ENCODE results near the gene SFTPA1.

SFTPA1 gene

DNA sequence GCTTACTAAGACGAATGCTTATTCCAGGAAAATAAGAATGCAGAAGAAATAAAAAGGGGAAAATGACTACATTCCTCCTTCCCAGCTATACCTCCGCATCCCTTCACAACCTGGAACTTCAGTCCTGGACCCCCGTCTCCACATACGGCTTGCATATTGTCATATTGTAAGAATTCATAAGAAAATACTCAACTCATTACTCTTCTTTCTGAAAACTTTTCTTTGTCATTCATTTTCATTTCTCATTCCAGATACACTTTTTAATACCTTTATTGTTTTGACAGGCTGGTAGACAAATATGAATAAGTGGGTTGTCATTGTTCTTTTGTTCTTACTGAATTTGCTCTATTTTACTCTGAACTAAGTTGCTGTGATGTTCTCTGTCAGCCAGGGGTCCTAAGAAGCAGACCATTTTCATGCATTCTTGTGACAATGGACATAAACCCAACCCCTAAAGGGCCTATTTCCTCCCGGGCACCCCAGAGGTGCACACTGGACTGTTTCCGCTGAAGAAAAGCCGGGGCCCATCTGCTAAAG lies 27.2 kb upstream of the SFTPA1 start:
- no peak overlapping the region for H4K91ac ChIP-seq (ENCODE audit: low read depth, low read length)
- H3K4me2 ChIP-seq (ENCODE audit: low read length): no peak overlapping the region
- no peaks in the 10 kb centered on the region for H3K27me3 ChIP-seq (ENCODE audit: insufficient read depth, low read length)
- H3K4me1 ChIP-seq (ENCODE audit: control insufficient read depth in 1 of 2, insufficient read depth in 2 of 2, low read length in 2 of 2): no peaks in the 10 kb centered on the region
- H4K8ac ChIP-seq (ENCODE audit: low read depth, low read length): no peak overlapping the region
- WGBS (ENCODE audit: extremely low coverage, insufficient coverage, insufficient read length): no CpG with 5 or more reads among the region's 7 CpGs
- H3K9ac ChIP-seq (ENCODE audit: low read length): no peak overlapping the region
- H3K36me3 ChIP-seq (ENCODE audit: control insufficient read depth in 1 of 2, insufficient read depth in 2 of 2, low read length in 2 of 2): no peaks in the 10 kb centered on the region
- H3K4me3 ChIP-seq (ENCODE audit: low read depth, low read length): no peak overlapping the region
- H2BK120ac ChIP-seq (ENCODE audit: insufficient read depth, low read length, poor library complexity): no peak overlapping the region
- H2BK5ac ChIP-seq (ENCODE audit: low read depth, low read length, poor library complexity): no peak overlapping the region
- no peak overlapping the region for H3K18ac ChIP-seq (ENCODE audit: low read length)
- H3K23ac ChIP-seq (ENCODE audit: low read length): no peak overlapping the region
- no peak overlapping the region for H3K14ac ChIP-seq (ENCODE audit: low read length)
- no peak overlapping the region for H3K27ac ChIP-seq (ENCODE audit: low read depth, low read length)
- no peaks in the 10 kb centered on the region for H3K9me3 ChIP-seq (ENCODE audit: insufficient read depth, low read depth, low read length)
- no peak overlapping the region for H2BK12ac ChIP-seq (ENCODE audit: low read length)
- H3K79me2 ChIP-seq (ENCODE audit: control insufficient read depth, insufficient read depth, low read length, poor library complexity): no peaks in the 10 kb centered on the region
- H3K79me1 ChIP-seq (ENCODE audit: low read length): no peaks in the 10 kb centered on the region
- DNase-seq: no peak
- no peak overlapping the region for H4K12ac ChIP-seq (ENCODE audit: low read depth, low read length)
- no peak overlapping the region for H2AK5ac ChIP-seq (ENCODE audit: low read length)
- H2AFZ ChIP-seq (ENCODE audit: insufficient read depth, low read length, poor library complexity): no peak overlapping the region
- H3K4ac ChIP-seq (ENCODE audit: low read depth, low read length): no peak overlapping the region

GRCh38 chr10:79585870-79586527 lies 24.7 kb upstream of the SFTPA1 start:
- no peaks in the 10 kb centered on the region for H3K36me3 ChIP-seq (ENCODE audit: control insufficient read depth in 1 of 2, insufficient read depth in 2 of 2, low read length in 2 of 2)
- H3K4me1 ChIP-seq (ENCODE audit: control insufficient read depth in 1 of 2, insufficient read depth in 2 of 2, low read length in 2 of 2): no peaks in the 10 kb centered on the region
- H3K27ac ChIP-seq (ENCODE audit: low read depth, low read length): no peak overlapping the region
- no peak overlapping the region for H3K14ac ChIP-seq (ENCODE audit: low read length)
- H3K9me3 ChIP-seq (ENCODE audit: insufficient read depth, low read depth, low read length): no peaks in the 10 kb centered on the region
- H3K79me2 ChIP-seq (ENCODE audit: control insufficient read depth, insufficient read depth, low read length, poor library complexity): no peaks in the 10 kb centered on the region
- H2BK12ac ChIP-seq (ENCODE audit: low read length): no peak overlapping the region
- no peaks in the 10 kb centered on the region for H3K27me3 ChIP-seq (ENCODE audit: insufficient read depth, low read length)
- H3K23ac ChIP-seq (ENCODE audit: low read length): no peak overlapping the region
- no peak overlapping the region for H2BK5ac ChIP-seq (ENCODE audit: low read depth, low read length, poor library complexity)
- WGBS (ENCODE audit: extremely low coverage, insufficient coverage, insufficient read length): no CpG with 5 or more reads among the region's 11 CpGs
- H3K9ac ChIP-seq (ENCODE audit: low read length): no peak overlapping the region
- H3K79me1 ChIP-seq (ENCODE audit: low read length): no peaks in the 10 kb centered on the region
- H4K91ac ChIP-seq (ENCODE audit: low read depth, low read length): no peak overlapping the region
- H4K8ac ChIP-seq (ENCODE audit: low read depth, low read length): no peak overlapping the region
- H3K4me3 ChIP-seq (ENCODE audit: low read depth, low read length): no peak overlapping the region
- H3K4ac ChIP-seq (ENCODE audit: low read depth, low read length): no peak overlapping the region
- H2AK5ac ChIP-seq (ENCODE audit: low read length): no peak overlapping the region
- no peak overlapping the region for H3K4me2 ChIP-seq (ENCODE audit: low read length)
- H2AFZ ChIP-seq (ENCODE audit: insufficient read depth, low read length, poor library complexity): no peak overlapping the region
- H4K12ac ChIP-seq (ENCODE audit: low read depth, low read length): no peak overlapping the region
- no peak overlapping the region for H3K18ac ChIP-seq (ENCODE audit: low read length)
- H2BK120ac ChIP-seq (ENCODE audit: insufficient read depth, low read length, poor library complexity): no peak overlapping the region
- DNase-seq: no peak

DNA sequence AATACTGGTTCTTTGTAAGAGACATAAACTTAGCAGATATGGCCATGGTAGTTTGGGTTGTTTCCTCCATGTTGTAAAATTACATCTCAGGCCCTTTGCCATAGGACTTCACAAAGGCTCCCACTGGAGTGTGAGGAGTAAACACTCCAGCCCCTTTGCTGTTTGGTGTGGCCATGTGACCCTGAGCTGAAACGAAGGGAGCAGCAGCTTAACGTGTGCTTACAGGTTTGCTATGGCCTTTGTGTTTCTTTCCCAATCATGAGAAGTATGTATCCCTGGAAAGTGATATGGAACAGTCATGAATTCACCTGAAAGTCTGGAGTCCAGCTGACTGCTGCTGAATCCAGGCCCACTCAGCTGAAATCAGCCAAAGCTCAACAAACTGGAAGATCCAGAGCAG lies 23.8 kb upstream of the SFTPA1 start:
- no peak overlapping the region for H3K27ac ChIP-seq (ENCODE audit: low read depth, low read length)
- no peak overlapping the region for H3K4ac ChIP-seq (ENCODE audit: low read depth, low read length)
- no peak for DNase-seq
- H4K12ac ChIP-seq (ENCODE audit: low read depth, low read length): peak overlapping the region; percentile 43
- H3K23ac ChIP-seq (ENCODE audit: low read length): no peak overlapping the region
- H3K27me3 ChIP-seq (ENCODE audit: insufficient read depth, low read length): no peaks in the 10 kb centered on the region
- H3K4me3 ChIP-seq (ENCODE audit: low read depth, low read length): no peak overlapping the region
- no peaks in the 10 kb centered on the region for H3K36me3 ChIP-seq (ENCODE audit: control insufficient read depth in 1 of 2, insufficient read depth in 2 of 2, low read length in 2 of 2)
- WGBS (ENCODE audit: extremely low coverage, insufficient coverage, insufficient read length): no CpG with 5 or more reads among the region's 2 CpGs
- H3K4me2 ChIP-seq (ENCODE audit: low read length): no peak overlapping the region
- H3K14ac ChIP-seq (ENCODE audit: low read length): no peak overlapping the region
- no peak overlapping the region for H3K9ac ChIP-seq (ENCODE audit: low read length)
- no peak overlapping the region for H2AFZ ChIP-seq (ENCODE audit: insufficient read depth, low read length, poor library complexity)
- H3K18ac ChIP-seq (ENCODE audit: low read length): no peak overlapping the region
- H4K91ac ChIP-seq (ENCODE audit: low read depth, low read length): no peak overlapping the region
- H2AK5ac ChIP-seq (ENCODE audit: low read length): no peak overlapping the region
- no peak overlapping the region for H2BK120ac ChIP-seq (ENCODE audit: insufficient read depth, low read length, poor library complexity)
- no peaks in the 10 kb centered on the region for H3K79me1 ChIP-seq (ENCODE audit: low read length)
- H3K4me1 ChIP-seq (ENCODE audit: control insufficient read depth in 1 of 2, insufficient read depth in 2 of 2, low read length in 2 of 2): no peaks in the 10 kb centered on the region
- no peak overlapping the region for H2BK5ac ChIP-seq (ENCODE audit: low read depth, low read length, poor library complexity)
- H3K9me3 ChIP-seq (ENCODE audit: insufficient read depth, low read depth, low read length): no peaks in the 10 kb centered on the region
- H4K8ac ChIP-seq (ENCODE audit: low read depth, low read length): no peak overlapping the region
- no peak overlapping the region for H2BK12ac ChIP-seq (ENCODE audit: low read length)
- no peaks in the 10 kb centered on the region for H3K79me2 ChIP-seq (ENCODE audit: control insufficient read depth, insufficient read depth, low read length, poor library complexity)

GRCh38 chr10:79588800-79589199 lies 21.9 kb upstream of the SFTPA1 start:
- Histone ChIP-seq H3K4me2 (ENCODE audit: low read length) (no peak overlapping the region), H3K4me3 (ENCODE audit: low read depth, low read length) (no peak overlapping the region), H4K91ac (ENCODE audit: low read depth, low read length) (no peak overlapping the region), H4K8ac (ENCODE audit: low read depth, low read length) (no peak overlapping the region), H2BK120ac (ENCODE audit: insufficient read depth, low read length, poor library complexity) (no peak overlapping the region), H3K4ac (ENCODE audit: low read depth, low read length) (no peak overlapping the region), H3K27me3 (ENCODE audit: insufficient read depth, low read length) (no peaks in the 10 kb centered on the region), H3K27ac (ENCODE audit: low read depth, low read length) (no peak overlapping the region), H3K9me3 (ENCODE audit: insufficient read depth, low read depth, low read length) (no peaks in the 10 kb centered on the region), H3K18ac (ENCODE audit: low read length) (no peak overlapping the region), H3K79me2 (ENCODE audit: control insufficient read depth, insufficient read depth, low read length, poor library complexity) (no peaks in the 10 kb centered on the region), H2AFZ (ENCODE audit: insufficient read depth, low read length, poor library complexity) (no peak overlapping the region), H4K12ac (ENCODE audit: low read depth, low read length) (no peak overlapping the region), H3K14ac (ENCODE audit: low read length) (no peak overlapping the region), H3K4me1 (ENCODE audit: control insufficient read depth in 1 of 2, insufficient read depth in 2 of 2, low read length in 2 of 2) (no peaks in the 10 kb centered on the region), H2AK5ac (ENCODE audit: low read length) (no peak overlapping the region), H3K23ac (ENCODE audit: low read length) (no peak overlapping the region), H3K79me1 (ENCODE audit: low read length) (no peaks in the 10 kb centered on the region), H2BK5ac (ENCODE audit: low read depth, low read length, poor library complexity) (no peak overlapping the region), H2BK12ac (ENCODE audit: low read length) (no peak overlapping the region), H3K36me3 (ENCODE audit: control insufficient read depth in 1 of 2, insufficient read depth in 2 of 2, low read length in 2 of 2) (no peaks in the 10 kb centered on the region), H3K9ac (ENCODE audit: low read length) (no peak overlapping the region)
- no peak for DNase-seq

Measured in trophoblast cell (in vitro differentiated cells and primary cell).